H9 (cell line): ENCODE data around the gene ARAP1. TPM values are rescaled to one million over a fixed set of nuclear protein-coding genes. Genes with fewer than 3 reads are reported as not detected.
A peak's percentile ranks its signal among the peaks of the same experiment; 100 is the strongest.

Experiments used
- DNase-seq: peaks from one replicate; pipeline ENCODE4 v3.0.0-alpha.2; 2017
- H2AFZ ChIP-seq: one replicate; pipeline ENCODE4 v1.6.1; 2013; ENCODE audit warnings: mild to moderate bottlenecking, low read length, control low read depth, moderate library complexity
- H2AK5ac ChIP-seq: 2 replicates; pipeline ENCODE4 v1.6.1; 2013; ENCODE audit warnings: low read length, control low read depth, mixed read lengths; ENCODE audit not compliant: insufficient read length
- H2BK120ac ChIP-seq: one replicate; pipeline ENCODE4 v1.6.1; 2013; ENCODE audit warnings: low read depth, mild to moderate bottlenecking, low read length, control low read depth, inconsistent platforms; ENCODE audit not compliant: poor library complexity, severe bottlenecking
- H2BK12ac ChIP-seq: 2 replicates; pipeline ENCODE4 v1.6.1; 2013; ENCODE audit warnings: low read length, control low read depth, mixed read lengths, low read depth; ENCODE audit not compliant: insufficient read length
- H2BK15ac ChIP-seq: 2 replicates; pipeline ENCODE4 v1.6.1; 2013; ENCODE audit warnings: low read depth, low read length, control low read depth
- H2BK20ac ChIP-seq: one replicate; pipeline ENCODE4 v1.6.1; 2013; ENCODE audit warnings: low read depth, mild to moderate bottlenecking, low read length, control low read depth, inconsistent platforms; ENCODE audit not compliant: poor library complexity, severe bottlenecking
- H2BK5ac ChIP-seq: 2 replicates; pipeline ENCODE4 v1.6.1; 2013; ENCODE audit warnings: low read length, control low read depth, mixed read lengths; ENCODE audit not compliant: insufficient read length
- H3K14ac ChIP-seq: 2 replicates; pipeline ENCODE4 v1.6.1; 2013; ENCODE audit warnings: low read length, control low read depth; ENCODE audit not compliant: insufficient read depth
- H3K18ac ChIP-seq: 2 replicates; pipeline ENCODE4 v1.6.1; 2013; ENCODE audit warnings: low read depth, mild to moderate bottlenecking, mixed read lengths, low read length, control low read depth; ENCODE audit not compliant: insufficient read length
- H3K23ac ChIP-seq: 2 replicates; pipeline ENCODE4 v1.6.1; 2013; ENCODE audit warnings: low read length, control low read depth, mixed read lengths, low read depth; ENCODE audit not compliant: insufficient read length
- H3K23me2 ChIP-seq: 2 replicates; pipeline ENCODE4 v1.6.1; 2013; ENCODE audit warnings: low read depth, mild to moderate bottlenecking, mixed read lengths, low read length, control low read depth; ENCODE audit not compliant: insufficient read length, poor library complexity, severe bottlenecking
- H3K27ac ChIP-seq: 2 replicates; pipeline ENCODE4 v1.5.1; 2013; ENCODE audit warnings: low read length, control low read depth, mixed read lengths, low read depth; ENCODE audit not compliant: insufficient read length
- H3K27me3 ChIP-seq: 2 replicates; pipeline ENCODE4 v1.6.1; 2013; ENCODE audit warnings: low read length, control low read depth, inconsistent platforms; ENCODE audit not compliant: insufficient read depth
- H3K4ac ChIP-seq: 2 replicates; pipeline ENCODE4 v1.6.1; 2013; ENCODE audit warnings: low read depth, mild to moderate bottlenecking, control low read depth, inconsistent platforms, low read length, moderate library complexity
- H3K4me1 ChIP-seq: 2 replicates; pipeline ENCODE4 v1.6.1; 2013; ENCODE audit warnings: low read length, control low read depth, inconsistent platforms; ENCODE audit not compliant: insufficient read depth
- H3K4me2 ChIP-seq: 2 replicates; pipeline ENCODE4 v1.6.1; 2013; ENCODE audit warnings: low read length, control low read depth, mixed read lengths; ENCODE audit not compliant: insufficient read length, insufficient read depth
- H3K56ac ChIP-seq: 2 replicates; pipeline ENCODE4 v1.6.1; 2013; ENCODE audit warnings: low read depth, mild to moderate bottlenecking, mixed read lengths, low read length, control low read depth; ENCODE audit not compliant: insufficient read length
- H3K79me1 ChIP-seq: 2 replicates; pipeline ENCODE4 v1.6.1; 2013; ENCODE audit warnings: low read depth, mild to moderate bottlenecking, moderate library complexity, low read length, control low read depth, inconsistent platforms; ENCODE audit not compliant: insufficient read depth, poor library complexity, severe bottlenecking
- H3K79me2 ChIP-seq: 2 replicates; pipeline ENCODE4 v1.6.1; 2013; ENCODE audit warnings: low read length, control low read depth, inconsistent platforms; ENCODE audit not compliant: insufficient read depth
- H3K9ac ChIP-seq: 2 replicates; pipeline ENCODE4 v1.6.1; 2013; ENCODE audit warnings: low read length, control low read depth, mixed read lengths; ENCODE audit not compliant: insufficient read length; ENCODE audit errors: extremely low read depth
- H3K9me3 ChIP-seq: one replicate; pipeline ENCODE4 v1.6.1; 2013; ENCODE audit warnings: low read depth, low read length, inconsistent platforms; ENCODE audit not compliant: control insufficient read depth
- H3T11ph ChIP-seq: one replicate; pipeline ENCODE4 v1.6.1; 2013; ENCODE audit warnings: mild to moderate bottlenecking, low read length, control low read depth, inconsistent platforms
- H4K20me1 ChIP-seq: one replicate; pipeline ENCODE4 v1.6.1; 2013; ENCODE audit not compliant: control insufficient read depth, insufficient read length, insufficient read depth
- H4K5ac ChIP-seq: 2 replicates; pipeline ENCODE4 v1.6.1; 2013; ENCODE audit warnings: low read depth, mild to moderate bottlenecking, mixed read lengths, low read length, control low read depth; ENCODE audit not compliant: insufficient read length
- H4K8ac ChIP-seq: replicated peaks from 2 replicates; pipeline ENCODE4 v1.6.1; 2013; ENCODE audit warnings: low read length, control low read depth, mixed read lengths, low read depth; ENCODE audit not compliant: insufficient read length
- H4K91ac ChIP-seq: 2 replicates; pipeline ENCODE4 v1.6.1; 2013; ENCODE audit warnings: low read depth, mild to moderate bottlenecking, moderate library complexity, mixed read lengths, low read length, control low read depth; ENCODE audit not compliant: insufficient read length
- H3K27ac Mint-ChIP-seq, 3 experiments: 2 replicates in 2 of 3; 3 replicates in 1 of 3; pipeline ENCODE4 v1.8.0; 2020 to 2021; ENCODE audit warnings: mixed read lengths in 3 of 3, mild to moderate bottlenecking in 1 of 3, moderate library complexity in 1 of 3
- H3K27me3 Mint-ChIP-seq: 2 replicates; pipeline ENCODE4 v1.8.0; 2021; ENCODE audit warnings: low read depth, mild to moderate bottlenecking, moderate library complexity, mixed read lengths
- H3K36me3 Mint-ChIP-seq, 3 experiments: 2 replicates in 2 of 3; 3 replicates in 1 of 3; pipeline ENCODE4 v1.8.0; 2020 to 2021; ENCODE audit warnings: low read depth in 3 of 3, mixed read lengths in 3 of 3; ENCODE audit not compliant: insufficient read depth in 1 of 3
- H3K4me1 Mint-ChIP-seq, 2 experiments: 2 replicates each; pipeline ENCODE4 v1.8.0; 2020; ENCODE audit warnings: mixed read lengths in 2 of 2
- H3K4me3 Mint-ChIP-seq, 2 experiments: 2 replicates in 1 of 2; 3 replicates in 1 of 2; pipeline ENCODE4 v1.8.0; 2020 to 2021; ENCODE audit warnings: mild to moderate bottlenecking in 2 of 2, mixed read lengths in 2 of 2, moderate library complexity in 1 of 2
- H3K9me3 Mint-ChIP-seq, 2 experiments: 2 replicates in 1 of 2; 3 replicates in 1 of 2; pipeline ENCODE4 v1.8.0; 2020; ENCODE audit warnings: mild to moderate bottlenecking in 2 of 2, mixed read lengths in 2 of 2, moderate library complexity in 1 of 2
- WGBS: extraction: QIAGEN DNeasy Blood & Tissue Kit; methylation state at CpG from one replicate; pipeline ENCODE4 v1.1.7; 2013; ENCODE audit warnings: missing lambda C conversion rate, low lambda C conversion rate, mixed read lengths; ENCODE audit not compliant: insufficient read length; ENCODE audit errors: extremely low coverage; 5-methylcytosine and 5-hydroxymethylcytosine counted together
- total RNA-seq: library from RNA; stranded (reverse); gene quantifications from 2 replicates; pipeline ENCODE4 v1.2.1, GENCODE V29; 2021
- TF ChIP-seq, protein P1 (sequence below): fragments of 200-600 bp; sonication (generic); conservative IDR thresholded peaks from 3 replicates; pipeline ENCODE4 v1.8.0; 2021; ENCODE audit warnings: antibody characterized with exemption, mild to moderate bottlenecking

The ARAP1 gene
- total RNA-seq, 1 experiment from 2014 or later, result 59.4 TPM

DNA sequence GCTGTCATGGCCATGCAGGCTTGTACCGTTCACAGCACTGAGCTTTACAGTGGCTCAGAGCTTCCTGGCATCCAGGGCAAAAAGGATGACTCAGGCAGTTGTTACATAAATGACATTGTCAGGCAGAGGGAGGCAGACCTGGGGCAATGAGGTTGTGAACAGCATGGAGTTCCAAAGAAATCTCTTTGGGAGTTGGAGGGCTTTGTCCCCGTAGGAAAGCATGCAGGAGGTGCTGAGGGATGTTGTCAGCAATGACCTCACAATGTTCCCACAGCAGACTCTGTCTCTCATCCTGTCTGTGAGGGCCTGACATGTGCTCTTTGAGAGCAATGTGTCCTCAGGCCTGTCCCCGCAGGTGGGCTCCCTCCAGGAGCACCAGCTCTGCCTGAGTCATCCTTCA, 52.1 kb downstream of the ARAP1 start:
- Mint-ChIP-seq H3K27ac (peak overlapping the region in 2 of 3 experiments; percentile 37 to 91; a peak in 4 of 7 replicates), H3K36me3 (peaks cover 24 to 57% (median 47%) of the 10 kb centered on the region in 3 experiments), H3K4me3 (peak overlapping the region in 1 of 2 experiments; percentile 15; a peak in 1 of 5 replicates), H3K9me3 (no peaks in the 10 kb centered on the region), H3K27me3 (no peaks in the 10 kb centered on the region), H3K4me1 (peaks cover 20 to 40% of the 10 kb centered on the region in 2 experiments)
- Histone ChIP-seq H4K91ac (no peak overlapping the region), H3K4me1 (no peaks in the 10 kb centered on the region; the same call in 1 of the 2 replicates), H2BK120ac (no peak overlapping the region), H3K4ac (no peak overlapping the region), H3K9ac (no peak overlapping the region), H3K18ac (no peak overlapping the region), H3K27me3 (no peaks in the 10 kb centered on the region), H2BK12ac (no peak overlapping the region), H3K56ac (no peak overlapping the region), H3K14ac (no peak overlapping the region), H2BK5ac (no peak overlapping the region), H3K9me3 (no peaks in the 10 kb centered on the region), H2AK5ac (no peak overlapping the region), H3K23ac (no peak overlapping the region), H3K79me1 (no peaks in the 10 kb centered on the region), H4K5ac (no peak overlapping the region), H3K79me2 (no peaks in the 10 kb centered on the region), H3K23me2 (no peaks in the 10 kb centered on the region), H4K8ac (no peak overlapping the region), H3T11ph (no peak overlapping the region), H2AFZ (no peak overlapping the region), H2BK20ac (no peak overlapping the region), H4K20me1 (peaks cover 2% of the 10 kb centered on the region), H3K4me2 (no peak overlapping the region), H3K27ac (no peak overlapping the region), H2BK15ac (no peak overlapping the region)
- TF ChIP-seq, protein P1, sequence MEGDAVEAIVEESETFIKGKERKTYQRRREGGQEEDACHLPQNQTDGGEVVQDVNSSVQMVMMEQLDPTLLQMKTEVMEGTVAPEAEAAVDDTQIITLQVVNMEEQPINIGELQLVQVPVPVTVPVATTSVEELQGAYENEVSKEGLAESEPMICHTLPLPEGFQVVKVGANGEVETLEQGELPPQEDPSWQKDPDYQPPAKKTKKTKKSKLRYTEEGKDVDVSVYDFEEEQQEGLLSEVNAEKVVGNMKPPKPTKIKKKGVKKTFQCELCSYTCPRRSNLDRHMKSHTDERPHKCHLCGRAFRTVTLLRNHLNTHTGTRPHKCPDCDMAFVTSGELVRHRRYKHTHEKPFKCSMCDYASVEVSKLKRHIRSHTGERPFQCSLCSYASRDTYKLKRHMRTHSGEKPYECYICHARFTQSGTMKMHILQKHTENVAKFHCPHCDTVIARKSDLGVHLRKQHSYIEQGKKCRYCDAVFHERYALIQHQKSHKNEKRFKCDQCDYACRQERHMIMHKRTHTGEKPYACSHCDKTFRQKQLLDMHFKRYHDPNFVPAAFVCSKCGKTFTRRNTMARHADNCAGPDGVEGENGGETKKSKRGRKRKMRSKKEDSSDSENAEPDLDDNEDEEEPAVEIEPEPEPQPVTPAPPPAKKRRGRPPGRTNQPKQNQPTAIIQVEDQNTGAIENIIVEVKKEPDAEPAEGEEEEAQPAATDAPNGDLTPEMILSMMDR, result no peak
- WGBS, result no CpG with 5 or more reads among the region's 3 CpGs
- DNase-seq, result no peak
